HEK293T (cell line): ENCODE data around the gene NOSIP.

Experiments used
- CTCF ChIA-PET: fragments of 350-600 bp; formaldehyde crosslinking; extraction: SDS; loops from one replicate; lab custom pipeline; 2021; ENCODE audit warnings: antibody characterized with exemption, inconsistent platforms; lab: Yijun Ruan, JAX
- POLR2A ChIA-PET: fragments of 350-600 bp; formaldehyde crosslinking; extraction: SDS; loops from one replicate; lab custom pipeline; 2020; ENCODE audit warnings: antibody characterized with exemption, inconsistent platforms; lab: Yijun Ruan, JAX
- DNase-seq: peaks from one replicate; pipeline ENCODE4 v3.0.0; 2012; ENCODE audit warnings: mixed read lengths; ENCODE audit errors: extremely low spot score
- ARNT ChIP-seq: fragments of 450-650 bp; IDR thresholded peaks from 2 replicates; pipeline ENCODE4 v1.6.1; 2017; ENCODE audit warnings: mild to moderate bottlenecking
- BHLHE40 ChIP-seq: fragments of 450-650 bp; IDR thresholded peaks from 2 replicates; pipeline ENCODE4 v1.6.1; 2016; ENCODE audit warnings: mild to moderate bottlenecking, moderate library complexity, borderline replicate concordance
- CTBP1 ChIP-seq: fragments of 450-650 bp; IDR thresholded peaks from 2 replicates; pipeline ENCODE4 v1.6.1; 2016; ENCODE audit warnings: borderline replicate concordance
- ELF4 ChIP-seq: fragments of 450-650 bp; IDR thresholded peaks from 2 replicates; pipeline ENCODE4 v1.6.1; 2017; ENCODE audit warnings: antibody characterized with exemption
- FOXA1 ChIP-seq: fragments of 450-650 bp; IDR thresholded peaks from 2 replicates; pipeline ENCODE4 v1.6.1; 2016; ENCODE audit warnings: mild to moderate bottlenecking
- FOXK2 ChIP-seq: fragments of 450-650 bp; IDR thresholded peaks from 2 replicates; pipeline ENCODE4 v1.6.1; 2016; ENCODE audit warnings: mild to moderate bottlenecking
- FOXM1 ChIP-seq: fragments of 450-650 bp; IDR thresholded peaks from 2 replicates; pipeline ENCODE4 v1.6.1; 2017; ENCODE audit warnings: mild to moderate bottlenecking, borderline replicate concordance
- HDGF ChIP-seq: fragments of 450-650 bp; IDR thresholded peaks from 2 replicates; pipeline ENCODE4 v1.6.1; 2017; ENCODE audit warnings: antibody characterized with exemption, borderline replicate concordance
- L3MBTL2 ChIP-seq: fragments of 450-650 bp; conservative IDR thresholded peaks from 2 replicates; pipeline ENCODE4 v1.6.1; 2016; ENCODE audit warnings: mild to moderate bottlenecking
- LEF1 ChIP-seq: fragments of 450-650 bp; IDR thresholded peaks from 2 replicates; pipeline ENCODE4 v1.6.1; 2017; ENCODE audit warnings: mild to moderate bottlenecking, borderline replicate concordance
- NFRKB ChIP-seq: fragments of 450-650 bp; IDR thresholded peaks from 2 replicates; pipeline ENCODE4 v1.6.1; 2016; ENCODE audit warnings: mild to moderate bottlenecking, moderate library complexity
- SP1 ChIP-seq: fragments of 450-650 bp; IDR thresholded peaks from 2 replicates; pipeline ENCODE4 v1.6.1; 2017
- SUZ12 ChIP-seq: fragments of 450-650 bp; IDR thresholded peaks from 2 replicates; pipeline ENCODE4 v1.6.1; 2016; ENCODE audit warnings: mild to moderate bottlenecking
- TARDBP ChIP-seq: fragments of 450-650 bp; IDR thresholded peaks from 2 replicates; pipeline ENCODE4 v1.6.1; 2016
- ZNF384 ChIP-seq: fragments of 450-650 bp; IDR thresholded peaks from 2 replicates; pipeline ENCODE4 v1.6.1; 2016
- TF ChIP-seq, protein P1 (sequence below): fragments of 450-650 bp; IDR thresholded peaks from 2 replicates; pipeline ENCODE4 v1.6.1; 2016

NOSIP gene

GRCh38 chr19:49567861-49568441, 12.4 kb downstream of the NOSIP start:
- no peak for DNase-seq
- CTCF ChIA-PET = no interaction called here
- POLR2A ChIA-PET = no interaction called here
- no peak for TF ChIP-seq BHLHE40
- no peak for TF ChIP-seq TARDBP
- TF ChIP-seq ARNT = no peak
- TF ChIP-seq NFRKB = no peak
- no peak for TF ChIP-seq SP1
- no peak for TF ChIP-seq HDGF
- TF ChIP-seq SUZ12 = no peak
- TF ChIP-seq LEF1 = no peak
- TF ChIP-seq FOXK2 = no peak
- TF ChIP-seq, protein P1, sequence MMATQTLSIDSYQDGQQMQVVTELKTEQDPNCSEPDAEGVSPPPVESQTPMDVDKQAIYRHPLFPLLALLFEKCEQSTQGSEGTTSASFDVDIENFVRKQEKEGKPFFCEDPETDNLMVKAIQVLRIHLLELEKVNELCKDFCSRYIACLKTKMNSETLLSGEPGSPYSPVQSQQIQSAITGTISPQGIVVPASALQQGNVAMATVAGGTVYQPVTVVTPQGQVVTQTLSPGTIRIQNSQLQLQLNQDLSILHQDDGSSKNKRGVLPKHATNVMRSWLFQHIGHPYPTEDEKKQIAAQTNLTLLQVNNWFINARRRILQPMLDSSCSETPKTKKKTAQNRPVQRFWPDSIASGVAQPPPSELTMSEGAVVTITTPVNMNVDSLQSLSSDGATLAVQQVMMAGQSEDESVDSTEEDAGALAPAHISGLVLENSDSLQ = no peak
- TF ChIP-seq CTBP1 = no peak
- no peak for TF ChIP-seq L3MBTL2
- TF ChIP-seq ZNF384 = no peak
- no peak for TF ChIP-seq FOXM1
- TF ChIP-seq ELF4 = no peak
- no peak for TF ChIP-seq FOXA1

DNA sequence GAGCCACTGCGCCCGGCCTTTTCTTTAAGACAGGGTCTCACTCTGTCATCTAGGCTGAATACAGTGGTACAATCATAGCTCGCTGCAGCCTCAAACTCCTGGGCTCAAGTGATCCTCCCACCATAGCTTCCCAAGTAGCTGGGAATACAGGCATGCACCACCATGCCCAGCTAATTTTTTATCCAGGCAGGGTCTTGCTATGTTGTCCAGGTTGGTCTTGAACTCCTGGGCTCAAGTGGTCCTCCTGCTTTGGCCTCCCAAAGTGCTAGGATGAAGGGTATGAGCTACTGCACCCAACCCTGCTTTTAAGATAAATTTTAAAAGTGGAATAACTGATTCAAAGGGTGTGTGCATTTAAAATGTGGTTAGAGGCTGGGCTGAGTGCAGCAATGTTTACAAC, 14.1 kb downstream of the NOSIP start:
- POLR2A ChIA-PET = interaction anchor here (0.9 kb wide), 1 partner anchor 71 kb away, joined by 3 read pairs; no protein-coding TSS in a partner anchor
- TF ChIP-seq HDGF = no peak
- TF ChIP-seq L3MBTL2 = no peak
- no peak for TF ChIP-seq CTBP1
- TF ChIP-seq SP1 = no peak
- TF ChIP-seq FOXA1 = no peak
- TF ChIP-seq FOXK2 = no peak
- no peak for TF ChIP-seq ZNF384
- no peak for TF ChIP-seq ELF4
- CTCF ChIA-PET = no interaction called here
- DNase-seq = no peak

- DNase-seq = no peak
- ChIA-PET POLR2A (no interaction called here), CTCF (no interaction called here)
- TF ChIP-seq, protein P1 = no peak
- TF ChIP-seq SUZ12 (no peak), HDGF (no peak), TARDBP (no peak), FOXA1 (no peak)
These were observed 15.1 kb downstream of the NOSIP start for GRCh38 chr19:49565261-49565660.

DNA sequence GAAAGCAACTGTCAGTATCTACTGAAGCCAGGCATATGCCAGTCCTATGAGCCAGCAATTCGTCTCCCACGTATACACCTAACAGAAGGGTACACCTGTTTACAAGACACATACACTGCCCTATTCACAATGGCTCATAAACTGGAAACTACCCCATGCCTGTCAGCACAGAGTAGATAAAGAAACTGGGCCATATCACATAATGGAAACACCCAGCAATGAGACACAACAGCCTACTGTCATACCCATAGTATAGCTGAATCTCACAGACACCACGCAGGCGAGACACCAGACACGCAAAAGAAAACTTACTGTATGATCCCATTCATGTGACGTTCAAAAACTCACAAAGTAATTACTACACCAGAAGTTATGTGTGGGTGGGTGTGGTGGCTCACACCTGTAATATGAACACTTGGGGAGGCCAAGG, 15.7 kb downstream of the NOSIP start:
- ChIA-PET CTCF (no interaction called here), POLR2A (no interaction called here)
- no peak for DNase-seq
- TF ChIP-seq ARNT = no peak
- no peak for TF ChIP-seq TARDBP
- TF ChIP-seq SP1 = no peak
- no peak for TF ChIP-seq LEF1
- no peak for TF ChIP-seq FOXK2
- no peak for TF ChIP-seq L3MBTL2

- TF ChIP-seq TARDBP (no peak), FOXA1 (no peak), NFRKB (no peak), LEF1 (no peak), L3MBTL2 (no peak), ELF4 (no peak), BHLHE40 (no peak), ARNT (no peak), SP1 (no peak), ZNF384 (no peak)
- TF ChIP-seq, protein P1 = no peak
- CTCF ChIA-PET = interaction anchor here (1.2 to 1.5 kb wide), 2 partner anchors 10 to 14 kb away, joined by 4 to 12 read pairs; no protein-coding TSS in a partner anchor
- POLR2A ChIA-PET = interaction anchor here (0.6 kb wide), 1 partner anchor 20 kb away, joined by 3 read pairs; the partner anchor contains the start of gene NOSIP
- no peak for DNase-seq
These were observed 19.9 kb downstream of the NOSIP start for GRCh38 chr19:49560358-49560900.

DNA sequence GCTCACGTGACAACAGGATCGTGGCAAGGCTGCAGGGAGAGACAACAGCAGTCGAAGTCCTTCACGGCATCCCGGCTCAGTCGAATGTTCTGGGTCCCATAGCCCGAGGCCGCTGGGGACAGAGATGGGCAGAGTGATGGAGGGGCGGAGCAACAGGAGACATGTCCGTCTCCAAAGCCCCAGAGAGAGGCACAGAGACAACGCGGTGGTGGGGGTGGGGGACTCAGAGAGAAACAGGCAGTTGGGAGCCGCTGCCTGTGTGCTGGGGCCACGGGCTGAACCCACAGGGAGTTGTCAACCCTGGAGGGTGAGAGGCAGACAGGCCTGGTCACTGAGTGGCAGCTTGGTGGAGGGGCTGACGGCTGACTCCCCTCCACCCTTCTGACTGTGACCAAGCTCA, 20.4 kb downstream of the NOSIP start:
- TF ChIP-seq FOXM1 (no peak), ARNT (no peak), SP1 (no peak), NFRKB (no peak), LEF1 (no peak)
- no peak for DNase-seq
- ChIA-PET POLR2A (no interaction called here), CTCF (no interaction called here)

DNA sequence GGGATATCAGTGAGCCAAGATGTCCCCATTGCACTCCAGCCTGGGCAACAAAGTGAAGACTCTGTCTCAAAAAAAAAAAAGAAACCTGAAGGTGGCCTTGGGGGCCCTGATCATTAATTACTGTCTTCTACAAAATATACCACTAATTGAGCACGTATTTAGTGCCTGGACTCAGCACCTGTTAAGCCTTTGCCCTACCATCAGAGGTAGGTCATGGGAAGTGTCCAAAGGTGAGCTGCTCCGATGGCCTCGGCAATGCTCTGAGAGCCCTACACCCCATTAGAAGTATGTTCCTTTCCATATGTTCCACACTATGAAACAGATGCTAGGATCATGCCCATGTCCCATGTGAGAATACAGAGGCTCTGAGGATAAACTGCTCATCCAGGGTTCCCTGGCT, 20.9 kb downstream of the NOSIP start:
- DNase-seq = no peak
- ChIA-PET POLR2A (no interaction called here), CTCF (interaction anchor here (1.4 kb wide), 2 partner anchors 11 to 13 kb away, joined by 3 to 13 read pairs; no protein-coding TSS in a partner anchor)
- TF ChIP-seq HDGF (no peak), L3MBTL2 (no peak), SP1 (no peak), LEF1 (no peak), FOXK2 (no peak), ELF4 (no peak), TARDBP (no peak)
- TF ChIP-seq, protein P1 = no peak
